Activated CD8-positive, alpha-beta memory T cell treated with anti-CD3 and anti-CD28 coated beads, Interleukin-2, amount 50 U/mL, for 24 hours (primary cell): ENCODE data around the gene SORBS2.
"Not testable (repeated sequence)": the region's sequence is repeated elsewhere in the genome, so short reads cannot be mapped to it uniquely, and the experiment has no call there.

Source experiments
- DNase-seq: peaks from one replicate; pipeline ENCODE4 v3.0.0-alpha.2; 2020; ENCODE audit errors: extremely low read depth

SORBS2 gene, protein sequence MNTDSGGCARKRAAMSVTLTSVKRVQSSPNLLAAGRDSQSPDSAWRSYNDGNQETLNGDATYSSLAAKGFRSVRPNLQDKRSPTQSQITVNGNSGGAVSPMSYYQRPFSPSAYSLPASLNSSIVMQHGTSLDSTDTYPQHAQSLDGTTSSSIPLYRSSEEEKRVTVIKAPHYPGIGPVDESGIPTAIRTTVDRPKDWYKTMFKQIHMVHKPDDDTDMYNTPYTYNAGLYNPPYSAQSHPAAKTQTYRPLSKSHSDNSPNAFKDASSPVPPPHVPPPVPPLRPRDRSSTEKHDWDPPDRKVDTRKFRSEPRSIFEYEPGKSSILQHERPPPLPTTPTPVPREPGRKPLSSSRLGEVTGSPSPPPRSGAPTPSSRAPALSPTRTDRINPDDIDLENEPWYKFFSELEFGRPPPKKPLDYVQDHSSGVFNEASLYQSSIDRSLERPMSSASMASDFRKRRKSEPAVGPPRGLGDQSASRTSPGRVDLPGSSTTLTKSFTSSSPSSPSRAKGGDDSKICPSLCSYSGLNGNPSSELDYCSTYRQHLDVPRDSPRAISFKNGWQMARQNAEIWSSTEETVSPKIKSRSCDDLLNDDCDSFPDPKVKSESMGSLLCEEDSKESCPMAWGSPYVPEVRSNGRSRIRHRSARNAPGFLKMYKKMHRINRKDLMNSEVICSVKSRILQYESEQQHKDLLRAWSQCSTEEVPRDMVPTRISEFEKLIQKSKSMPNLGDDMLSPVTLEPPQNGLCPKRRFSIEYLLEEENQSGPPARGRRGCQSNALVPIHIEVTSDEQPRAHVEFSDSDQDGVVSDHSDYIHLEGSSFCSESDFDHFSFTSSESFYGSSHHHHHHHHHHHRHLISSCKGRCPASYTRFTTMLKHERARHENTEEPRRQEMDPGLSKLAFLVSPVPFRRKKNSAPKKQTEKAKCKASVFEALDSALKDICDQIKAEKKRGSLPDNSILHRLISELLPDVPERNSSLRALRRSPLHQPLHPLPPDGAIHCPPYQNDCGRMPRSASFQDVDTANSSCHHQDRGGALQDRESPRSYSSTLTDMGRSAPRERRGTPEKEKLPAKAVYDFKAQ (N-terminal part only)

DNA sequence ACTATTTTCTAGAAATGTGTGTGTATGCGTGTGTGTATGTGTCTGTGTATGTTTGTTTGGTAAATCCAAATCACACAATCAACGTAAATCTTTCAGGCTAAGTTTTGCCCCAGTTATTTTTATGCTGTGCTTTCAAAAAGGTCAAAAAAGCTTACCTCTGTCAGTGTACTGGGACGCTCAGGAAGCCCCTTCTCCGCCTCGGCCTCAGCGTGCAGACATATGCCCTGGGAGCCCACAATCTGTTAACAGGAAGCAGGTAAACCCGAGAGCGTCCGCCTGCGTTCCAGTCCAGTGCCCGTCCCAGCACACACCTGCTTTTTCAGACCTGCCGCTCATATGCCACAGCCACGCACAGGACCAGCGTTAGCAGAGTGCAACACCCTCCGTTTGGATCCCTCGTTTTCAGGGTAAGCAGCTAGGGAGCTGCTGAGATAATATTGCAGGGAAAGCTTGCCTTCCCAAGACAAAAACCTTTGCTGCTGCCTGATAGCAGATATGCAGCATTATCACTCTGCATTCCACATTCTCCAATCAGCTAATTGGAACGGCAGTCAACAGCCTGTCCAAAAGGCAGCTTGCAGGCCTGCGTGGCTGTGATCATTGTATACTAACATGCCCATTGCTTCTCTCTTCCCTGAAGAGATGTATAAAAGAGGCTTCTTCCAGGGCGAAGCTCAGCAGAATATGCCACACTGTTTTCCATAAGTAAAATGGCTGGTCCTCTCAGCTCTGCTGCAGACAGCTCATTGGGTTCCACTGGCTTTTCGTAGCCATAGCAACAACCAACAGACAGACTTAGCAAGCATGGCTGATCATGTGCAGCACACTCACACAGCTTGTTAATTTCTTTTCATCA lies at the start of gene SORBS2:
SORBS2 (minus strand) TSS at position 686 of the 856 bp plus-strand sequence. CDS start 121,623 bp downstream, outside the sequence.
- no peak for DNase-seq

DNA sequence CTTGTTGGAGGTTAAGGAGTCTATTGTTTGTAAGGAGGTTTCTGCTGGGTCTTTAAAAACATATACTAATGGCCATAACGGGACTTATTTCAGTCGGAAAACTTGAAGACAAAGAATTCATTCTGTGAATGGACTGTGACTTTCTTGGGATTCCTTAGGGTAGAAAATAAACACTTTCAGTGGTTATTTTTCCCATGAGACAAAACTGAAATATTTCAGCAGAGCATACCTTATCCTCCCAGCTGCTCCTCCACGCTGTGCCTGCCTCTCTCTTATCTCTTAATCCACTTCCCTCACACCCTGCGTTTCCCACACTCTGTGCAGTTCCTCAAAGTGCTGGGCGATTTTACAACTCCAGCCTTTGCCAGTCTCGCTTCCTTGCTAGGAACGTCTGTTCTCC lies 47.1 kb upstream of the SORBS2 start:
- no peak for DNase-seq

DNA sequence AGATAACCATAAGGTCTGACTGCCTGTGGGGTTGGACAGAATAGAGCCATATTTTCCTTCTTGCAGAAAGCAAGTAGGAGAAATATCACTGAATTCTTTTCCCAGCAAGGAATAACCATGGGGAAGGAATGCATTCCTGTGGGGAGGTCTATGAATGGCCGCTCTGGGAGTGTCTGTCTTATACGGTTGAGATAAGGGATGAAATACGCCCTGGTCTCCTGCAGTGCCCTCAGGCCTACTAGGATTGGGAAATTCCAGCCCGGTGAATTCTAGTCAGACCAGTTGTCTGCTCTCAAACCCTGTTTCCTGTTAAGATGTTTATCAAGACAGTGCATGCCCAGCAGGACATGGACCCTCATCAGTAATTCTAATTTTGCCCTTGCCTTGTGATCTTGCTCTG lies 45.6 kb upstream of the SORBS2 start:
- not testable (repeated sequence) for DNase-seq

DNA sequence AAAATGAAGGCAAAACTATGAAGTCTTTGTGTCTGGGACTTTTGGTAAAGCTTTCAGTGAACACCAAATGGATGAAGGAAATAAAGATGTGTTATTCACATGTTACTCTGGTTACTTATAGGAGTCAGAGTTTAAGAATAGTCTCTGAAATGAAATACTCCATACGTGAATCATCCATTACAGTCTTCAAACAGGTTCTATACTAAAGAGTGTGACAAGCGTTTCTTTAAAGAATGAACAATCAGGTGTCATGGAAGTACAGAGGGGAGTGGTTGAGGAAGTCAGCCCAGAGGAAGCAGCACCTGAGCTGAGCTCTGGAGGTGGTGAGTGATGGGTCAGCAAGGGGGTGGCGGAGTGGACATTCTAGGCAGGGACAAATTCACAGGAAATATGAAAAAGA lies 41.8 kb upstream of the SORBS2 start:
- no peak for DNase-seq

DNA sequence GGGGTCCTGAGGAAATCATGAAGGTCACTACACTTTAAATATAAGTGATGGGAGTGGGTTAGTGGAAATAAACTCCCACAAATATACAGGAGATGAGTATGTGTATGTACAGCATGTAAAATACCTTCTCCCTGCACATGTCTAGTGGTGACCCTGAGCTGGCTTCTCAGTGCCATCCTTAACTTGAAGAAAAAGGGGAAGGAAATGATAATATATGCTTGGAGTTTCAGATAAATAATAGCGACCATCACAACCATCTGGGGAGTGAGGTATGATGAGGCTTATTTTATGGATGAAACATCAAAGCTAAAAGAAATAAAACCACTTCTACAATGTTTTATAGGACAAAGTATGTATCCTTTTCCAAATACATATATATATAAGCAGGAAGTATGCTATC lies 41.0 kb upstream of the SORBS2 start:
- no peak for DNase-seq

DNA sequence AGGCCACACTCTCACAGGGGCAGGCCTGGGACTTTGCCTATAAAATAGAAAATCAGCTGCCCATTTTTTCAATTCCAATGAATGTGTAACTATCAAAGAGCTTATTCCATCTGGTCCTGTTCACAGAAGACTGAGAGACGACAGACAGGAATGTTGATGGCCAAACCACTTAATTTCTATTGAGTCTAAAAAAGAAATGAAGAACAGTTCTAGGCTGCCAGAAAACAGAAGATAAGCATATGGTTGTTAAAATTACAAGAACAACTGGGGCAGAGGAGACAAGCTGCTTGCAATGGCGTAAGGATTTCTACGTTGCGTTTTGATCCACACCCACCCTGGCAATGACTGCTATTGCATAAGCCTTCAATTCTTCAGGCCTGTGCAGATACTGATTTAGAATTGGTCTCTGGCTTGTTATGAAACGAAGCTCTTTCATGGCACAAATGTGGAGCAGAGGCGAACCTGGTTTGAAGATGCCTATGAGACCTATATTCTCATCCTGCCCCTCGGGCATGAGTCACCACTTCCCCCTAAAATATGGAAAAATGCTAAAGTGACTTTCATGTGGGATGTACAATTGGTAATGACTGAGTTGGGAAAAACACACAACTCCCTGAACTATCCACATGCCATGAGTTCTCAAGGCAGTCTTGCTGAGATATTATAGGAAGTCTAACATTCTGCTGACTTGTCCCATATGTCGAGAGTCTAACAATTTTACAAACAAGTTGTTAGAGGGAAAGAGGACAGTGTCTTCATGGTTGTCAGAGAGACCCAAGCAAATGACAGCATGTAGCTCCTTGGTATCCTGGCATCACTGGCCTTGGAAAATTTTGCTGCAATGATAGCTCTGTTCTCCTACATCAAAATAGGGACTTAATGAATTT lies 37.9 kb upstream of the SORBS2 start:
- no peak for DNase-seq

DNA sequence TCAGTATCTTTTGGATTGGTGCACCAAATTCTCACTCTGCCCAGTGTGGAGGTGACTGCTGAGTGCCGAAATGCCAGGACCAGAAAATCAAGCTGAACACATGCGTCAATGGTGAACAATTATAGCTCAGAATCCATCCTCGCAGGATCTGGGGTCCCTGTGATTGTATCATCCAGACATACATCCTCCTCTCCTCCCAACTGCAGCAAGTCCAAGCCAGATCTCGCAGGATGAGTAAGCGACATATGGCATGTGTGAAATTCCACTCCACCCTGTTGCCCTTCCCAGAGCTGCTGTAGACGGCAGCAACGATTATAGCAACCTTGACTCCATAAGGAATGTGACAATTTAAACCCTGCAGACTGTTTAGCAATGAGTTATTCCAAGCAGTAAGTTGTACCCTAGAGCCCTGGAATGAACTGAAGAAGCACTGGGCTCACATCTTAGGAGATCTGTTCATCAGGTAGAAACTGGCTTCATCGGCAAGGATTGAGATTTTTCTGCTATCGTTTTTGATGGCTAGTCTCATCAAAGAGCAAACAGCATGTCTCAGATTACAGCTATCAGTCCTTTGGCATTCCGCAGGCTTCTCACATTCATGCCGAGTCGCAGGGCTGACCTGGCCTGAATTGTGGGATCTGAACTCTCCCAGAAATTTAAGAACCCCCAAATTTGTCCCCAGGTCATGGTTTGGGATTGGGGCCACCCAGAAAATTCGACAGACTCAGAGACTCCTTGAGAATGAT lies 35.5 kb upstream of the SORBS2 start:
- no peak for DNase-seq

DNA sequence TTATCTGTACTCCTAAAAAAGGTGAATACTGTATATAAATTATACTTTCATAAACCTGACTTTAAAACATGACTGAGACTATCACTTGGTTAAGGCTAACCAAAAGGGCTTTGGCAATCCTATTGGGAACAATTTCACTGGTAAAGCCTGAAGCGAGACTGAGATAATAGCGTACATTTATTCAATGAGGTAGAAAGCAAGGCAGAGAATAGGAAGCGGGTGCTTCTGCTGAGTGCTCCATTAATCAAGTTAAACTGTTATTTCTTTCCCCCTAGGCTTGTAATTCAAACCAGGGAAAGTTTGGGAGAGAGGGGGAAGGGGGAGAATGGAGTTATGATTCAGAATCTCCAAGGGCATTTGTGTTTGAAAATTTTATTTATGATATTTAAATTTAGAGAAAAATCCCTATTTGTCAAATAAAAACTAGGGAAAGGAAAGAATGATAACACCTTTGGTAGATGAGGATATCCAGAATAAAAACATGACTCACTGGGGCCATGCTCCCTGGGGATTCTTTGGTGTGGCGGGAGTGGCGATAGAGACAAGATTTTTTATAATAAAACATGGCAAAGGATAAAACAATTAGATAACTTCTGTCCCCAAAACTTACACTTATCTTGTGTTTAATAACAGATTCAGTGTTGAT lies 34.6 kb upstream of the SORBS2 start:
- DNase-seq: no peak

DNA sequence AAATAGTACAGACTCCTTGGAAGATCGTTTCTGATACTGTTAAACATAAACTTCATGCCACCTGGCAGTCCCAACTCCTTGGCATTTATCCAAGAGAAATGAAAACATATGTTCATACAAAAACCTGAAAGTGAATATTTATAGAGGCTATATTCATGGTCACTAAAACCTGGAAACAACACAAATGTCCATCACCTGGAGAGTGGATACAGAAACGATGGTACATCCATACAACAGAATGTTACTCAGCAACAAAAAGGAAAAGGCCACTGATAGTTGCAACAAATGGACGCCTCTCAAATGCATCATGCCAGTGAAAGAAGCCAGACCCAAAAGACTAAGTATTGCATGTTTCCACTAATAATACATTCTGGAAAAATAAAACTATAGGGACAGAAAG lies 34.0 kb upstream of the SORBS2 start:
- DNase-seq: no peak

DNA sequence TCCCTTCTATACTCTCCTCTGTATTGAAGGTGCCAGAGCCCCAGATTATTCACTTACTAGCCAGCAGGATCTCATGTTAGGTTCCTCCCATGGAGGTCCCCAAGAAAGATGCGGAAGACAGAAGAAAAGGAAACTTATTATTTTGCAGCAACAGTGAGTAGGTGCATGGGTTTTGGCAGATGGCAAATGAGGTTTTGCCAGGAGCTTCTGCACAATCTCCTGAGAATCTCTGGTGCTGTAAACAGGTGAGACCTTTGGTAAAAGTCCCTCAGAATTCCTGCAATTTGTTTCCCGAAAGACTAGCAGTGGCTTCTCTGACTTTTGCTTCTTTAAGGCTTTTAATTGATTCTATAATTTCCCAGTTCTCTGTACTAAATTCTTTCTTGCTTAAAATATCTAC lies 29.5 kb upstream of the SORBS2 start:
- no peak for DNase-seq

DNA sequence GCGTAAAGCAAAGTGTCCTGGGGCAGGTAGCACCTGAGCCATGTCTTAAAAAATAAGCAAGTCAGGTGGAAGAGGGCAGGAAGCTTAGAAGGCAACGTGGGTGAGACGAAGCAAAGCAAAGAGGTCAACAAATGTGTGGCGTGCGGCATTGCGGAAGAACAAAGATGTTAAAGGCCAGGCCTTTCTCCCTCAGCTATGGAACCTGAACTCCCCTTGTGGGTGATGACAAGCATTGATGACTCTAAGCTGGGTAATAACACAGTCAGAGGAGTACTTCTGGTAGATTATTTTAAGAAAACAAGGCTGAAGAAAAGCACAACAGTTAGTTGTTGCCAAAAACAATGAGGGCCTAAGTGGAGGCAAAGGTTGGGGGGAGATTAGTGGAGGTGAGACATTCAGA lies 29.0 kb upstream of the SORBS2 start:
- DNase-seq: no peak

DNA sequence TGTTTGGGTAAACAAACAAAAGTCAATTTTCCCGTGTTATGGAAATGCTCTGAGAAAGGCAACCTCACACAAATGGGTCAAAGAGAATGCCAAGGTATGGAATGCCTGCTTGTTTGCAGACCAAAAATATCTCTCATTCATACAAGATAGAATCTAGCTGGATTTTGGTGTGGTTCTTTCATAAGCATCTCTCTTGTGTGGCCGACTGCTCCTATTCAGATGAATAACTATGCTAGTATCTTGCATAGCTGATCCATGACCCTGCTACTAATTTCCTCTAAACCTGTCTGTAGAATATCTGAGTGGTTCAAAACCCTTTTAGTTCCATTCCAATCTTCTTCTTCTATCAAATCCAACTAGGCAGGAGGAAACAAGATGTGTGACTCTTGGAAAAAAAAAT lies 28.2 kb upstream of the SORBS2 start:
- DNase-seq: no peak

DNA sequence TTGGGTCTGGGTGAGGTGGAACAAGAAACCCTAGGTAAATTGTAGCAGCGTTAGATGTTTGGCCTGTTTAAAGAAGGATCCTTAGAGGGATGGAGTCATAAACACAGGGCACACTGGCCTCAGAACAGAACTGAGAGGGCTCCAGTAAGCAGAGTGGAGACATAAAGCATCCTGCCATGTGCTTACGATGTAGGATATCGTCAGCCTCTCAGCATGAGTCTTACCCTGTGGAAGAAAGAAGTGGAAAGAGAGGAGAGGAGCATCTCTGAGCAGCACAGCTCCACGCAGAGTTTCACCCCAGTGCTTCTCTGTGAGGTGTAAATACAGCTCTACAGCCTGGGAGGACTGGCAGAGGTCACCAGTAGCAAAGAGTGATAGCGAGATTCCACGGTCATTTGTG lies 27.8 kb upstream of the SORBS2 start:
- no peak for DNase-seq

DNA sequence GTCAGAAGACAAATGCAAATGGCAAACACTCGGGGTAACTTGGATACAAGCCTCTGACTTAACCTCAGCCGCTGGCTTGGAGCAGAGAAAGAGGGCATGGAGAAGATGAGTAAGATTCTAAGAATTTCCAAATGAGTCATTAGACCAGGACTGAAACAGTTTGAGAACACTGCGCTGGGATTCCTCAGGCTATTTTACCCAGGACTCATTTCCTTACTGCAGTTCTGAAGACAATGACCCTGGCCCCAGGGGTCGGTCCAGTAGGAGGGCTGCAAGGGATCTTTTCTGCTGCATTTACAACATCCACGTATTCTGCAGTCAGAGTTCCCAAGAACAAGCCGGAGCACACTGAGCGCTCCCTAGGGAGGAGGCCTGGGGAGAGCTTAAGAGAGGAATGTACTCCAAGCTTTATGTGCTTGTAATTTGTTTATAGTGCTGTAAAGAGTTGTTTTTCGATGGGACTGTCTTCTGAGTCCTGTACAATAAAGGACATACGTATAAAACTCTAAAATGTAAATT lies 27.3 kb upstream of the SORBS2 start:
- no peak for DNase-seq

DNA sequence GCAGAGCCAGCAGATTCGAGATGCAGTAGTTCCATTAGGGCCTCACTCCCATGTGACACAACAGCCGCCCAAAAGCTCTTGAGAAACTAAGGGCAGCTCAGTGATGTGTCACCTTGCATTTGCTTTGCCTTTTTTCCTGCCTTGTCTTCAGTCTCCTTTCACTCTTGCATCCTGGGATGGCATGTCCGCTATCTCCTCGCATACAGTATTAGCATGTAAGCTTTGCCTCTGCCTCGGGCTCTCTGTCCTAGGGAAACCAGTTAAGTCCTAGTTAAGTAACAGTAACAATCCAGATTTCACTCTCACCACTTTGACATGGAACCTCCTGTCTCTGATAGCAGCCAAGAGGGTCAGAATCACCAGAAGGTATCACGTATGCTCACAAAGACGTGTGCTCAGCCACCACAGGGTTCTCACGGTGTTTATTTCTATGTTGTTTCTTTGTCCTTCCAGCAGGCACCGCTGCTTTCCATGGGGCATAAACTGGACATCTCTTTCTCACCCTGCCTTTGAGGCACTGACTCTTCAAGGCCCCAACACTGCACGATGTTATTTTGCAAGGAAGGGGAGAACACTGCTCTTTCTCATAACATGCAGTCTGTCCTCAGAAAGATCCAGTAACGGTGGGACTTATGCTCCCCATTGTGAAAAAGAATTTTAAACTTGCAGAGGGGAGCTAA lies 26.7 kb upstream of the SORBS2 start:
- DNase-seq: no peak

DNA sequence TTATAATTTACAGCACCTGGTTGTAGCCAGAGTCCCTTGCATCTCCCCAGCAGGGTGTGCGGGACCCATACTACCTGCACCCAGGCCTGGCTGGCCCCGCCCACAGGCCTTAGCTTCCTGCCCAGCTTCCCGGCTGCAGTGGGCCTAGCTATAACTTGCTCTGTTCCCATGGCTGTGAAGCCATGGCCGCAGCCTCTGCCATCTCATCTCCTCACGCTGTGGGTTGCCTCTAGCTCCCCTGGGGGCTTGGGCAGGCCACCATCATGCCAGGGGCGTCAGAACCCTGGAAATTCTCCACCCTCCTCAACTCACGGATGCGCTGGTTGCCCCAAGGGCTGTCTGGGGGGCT lies 26.1 kb upstream of the SORBS2 start:
- DNase-seq: no peak

DNA sequence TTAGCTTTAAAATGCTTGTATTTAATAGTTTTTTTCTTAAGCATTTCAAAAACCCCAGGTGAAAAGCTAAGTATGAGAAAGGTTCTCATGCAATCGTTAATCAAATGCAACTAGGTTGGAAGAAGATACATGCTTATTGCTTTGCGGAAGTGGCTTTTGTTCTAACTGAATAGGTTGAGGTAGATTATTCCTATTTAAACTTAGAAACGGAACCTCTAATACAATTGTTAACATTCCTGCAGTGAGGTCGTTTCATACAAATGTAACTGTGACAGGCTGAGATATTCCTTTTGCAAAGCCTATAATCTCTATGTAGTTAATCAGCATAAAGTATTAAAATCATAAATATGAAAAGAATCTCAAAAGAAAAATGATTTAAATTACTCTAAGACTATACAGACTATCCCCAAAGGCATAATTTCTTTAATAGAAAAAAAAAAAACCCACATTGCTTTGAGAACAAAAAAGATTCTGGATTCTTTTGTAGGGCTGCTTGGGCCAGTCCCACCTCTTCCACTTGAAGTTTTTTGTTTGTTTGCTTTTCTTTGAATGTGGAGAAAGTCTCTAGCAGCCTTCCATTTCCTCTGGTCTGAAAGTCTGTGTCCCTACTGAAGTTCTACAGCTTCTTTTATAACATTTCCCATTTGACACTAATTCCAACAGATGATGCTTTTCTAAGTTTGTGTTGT lies 25.6 kb upstream of the SORBS2 start:
- DNase-seq: no peak
